ENCODE data around the gene NR4A1.

Gene NR4A1

GRCh38 chr12:52043386-52044212, 7.6 kb upstream of the NR4A1 start:
- DNase-seq: no peak

GRCh38 chr12:52044292-52044983, 6.8 kb upstream of the NR4A1 start:
- no peak for DNase-seq

- no peak for DNase-seq
These were observed 5.4 kb upstream of the NR4A1 start for GRCh38 chr12:52045794-52046199.

- no peak for DNase-seq
These were observed 4.4 kb upstream of the NR4A1 start for GRCh38 chr12:52046859-52047258.

GRCh38 chr12:52049286-52049685, 2.0 kb upstream of the NR4A1 start:
- no peak for DNase-seq

- no peak for DNase-seq
These were observed 1.6 kb upstream of the NR4A1 start for GRCh38 chr12:52049688-52050087.

GRCh38 chr12:52050116-52050757, 1.0 kb upstream of the NR4A1 start:
- DNase-seq: no peak

- DNase-seq: no peak
These were observed 1.4 kb downstream of the NR4A1 start for GRCh38 chr12:52052468-52053186.

- no peak for DNase-seq
These were observed 2.4 kb downstream of the NR4A1 start for GRCh38 chr12:52053536-52054209.

- DNase-seq: no peak
These were observed 3.1 kb downstream of the NR4A1 start for GRCh38 chr12:52054231-52054832.

- no peak for DNase-seq
These were observed 3.8 kb downstream of the NR4A1 start for GRCh38 chr12:52054833-52055730.

- no peak for DNase-seq
These were observed 4.8 kb downstream of the NR4A1 start for GRCh38 chr12:52055731-52056711.

GRCh38 chr12:52056801-52057637, 5.8 kb downstream of the NR4A1 start:
- no peak for DNase-seq

GRCh38 chr12:52057638-52058576, 6.7 kb downstream of the NR4A1 start:
- no peak for DNase-seq

GRCh38 chr12:52058631-52059361, 7.6 kb downstream of the NR4A1 start:
- DNase-seq: no peak

GRCh38 chr12:52059582-52060497, 8.6 kb downstream of the NR4A1 start:
- DNase-seq: no peak

All from activated CD4-positive, alpha-beta T cell treated with anti-CD3 and anti-CD28 coated beads, Interleukin-10, Interleukin-2, amounts not matched to agents 100 ng/mL and 50 ng/mL, durations not matched to agents 16 hours and 8 hours (primary cell).